Measurements from ENCODE around the gene ABCG1. TPM values are rescaled to one million over a fixed set of nuclear protein-coding genes. Genes with fewer than 3 reads are reported as not detected.

Gene ABCG1
- total and polyA plus RNA-seq, 5 donors from 2014 or later: 17.0 to 86.3 (median 24.3) TPM

- ATAC-seq (ENCODE audit: low read depth in 2 of 2) (no peak), DNase-seq (no peak)
- Mint-ChIP-seq H3K27ac (peak overlapping the region; percentile 47 to 66 (median 62)), H3K36me3 (peaks cover 8% of the 10 kb centered on the region), H3K9me3 (no peaks in the 10 kb centered on the region), H3K27me3 (no peaks in the 10 kb centered on the region), H3K4me1 (peaks cover 11 to 48% (median 26%) of the 10 kb centered on the region in 4 donors), H3K4me3 (peak overlapping the region in 2 of 4 donors; percentile 28 to 44)
- no peaks in the 10 kb centered on the region for H3K27me3 ChIP-seq (ENCODE audit: control insufficient read depth, insufficient read depth, low read length)
- no peaks in the 10 kb centered on the region for H3K9me3 ChIP-seq (ENCODE audit: control insufficient read depth in 2 of 2, low read length in 2 of 2)
- H3K36me3 ChIP-seq (ENCODE audit: control insufficient read depth, insufficient read depth, low read length): peaks cover 5% of the 10 kb centered on the region
- no peak overlapping the region for H3K4me3 ChIP-seq (ENCODE audit: low read depth, low read length)
- H3K27ac ChIP-seq (ENCODE audit: insufficient read depth, low read length, poor library complexity, severe bottlenecking): no peak overlapping the region
- peaks cover 31% of the 10 kb centered on the region for H3K4me1 ChIP-seq (ENCODE audit: control insufficient read depth, insufficient read depth, low read length, poor library complexity, severe bottlenecking)
Observed at GRCh38 chr21:42264245-42265195, 45.6 kb downstream of the ABCG1 start.

DNA sequence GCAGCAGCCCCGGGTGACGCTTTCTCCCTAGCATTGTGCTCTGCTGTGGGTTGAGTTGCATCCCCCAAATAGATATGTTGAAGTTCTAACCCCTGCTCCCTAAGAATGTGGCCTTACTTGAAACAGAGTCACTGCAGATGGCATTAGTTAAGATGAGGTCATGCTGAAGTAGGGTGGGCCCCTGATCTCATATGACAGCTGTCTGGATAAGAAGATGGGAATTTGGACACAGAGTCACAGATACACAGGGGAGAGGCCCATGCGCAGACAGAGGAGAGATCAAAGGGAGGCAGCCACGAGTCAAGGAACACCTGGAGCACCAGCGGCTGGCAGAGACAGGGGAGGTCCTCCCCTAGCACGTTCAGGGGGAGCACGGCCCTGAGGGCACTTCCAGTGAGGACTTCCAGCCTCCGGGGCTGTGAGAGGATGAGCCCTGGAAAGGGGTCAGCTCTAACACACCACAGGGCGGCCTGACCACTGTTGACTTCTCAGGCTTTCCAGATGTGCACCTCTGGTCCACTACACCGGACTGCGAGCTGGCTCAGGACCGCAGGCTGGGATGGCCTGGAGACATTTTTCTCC lies 46.4 kb downstream of the ABCG1 start:
- Histone ChIP-seq H3K27ac (ENCODE audit: insufficient read depth, low read length, poor library complexity, severe bottlenecking) (no peak overlapping the region), H3K4me3 (ENCODE audit: low read depth, low read length) (no peak overlapping the region), H3K4me1 (ENCODE audit: control insufficient read depth, insufficient read depth, low read length, poor library complexity, severe bottlenecking) (peaks cover 31% of the 10 kb centered on the region), H3K9me3 (ENCODE audit: control insufficient read depth in 2 of 2, low read length in 2 of 2) (no peaks in the 10 kb centered on the region), H3K27me3 (ENCODE audit: control insufficient read depth, insufficient read depth, low read length) (no peaks in the 10 kb centered on the region), H3K36me3 (ENCODE audit: control insufficient read depth, insufficient read depth, low read length) (peaks cover 5% of the 10 kb centered on the region)
- peak overlapping the region in 2 of 3 donors; percentile 48 to 62 for H3K27ac Mint-ChIP-seq
- no peaks in the 10 kb centered on the region for H3K27me3 Mint-ChIP-seq
- peaks cover 8% of the 10 kb centered on the region for H3K36me3 Mint-ChIP-seq
- no peak for ATAC-seq (ENCODE audit: low read depth in 2 of 2)
- peak overlapping the region in 1 of 4 donors; percentile 44 for H3K4me3 Mint-ChIP-seq
- peaks cover 11 to 47% (median 27%) of the 10 kb centered on the region in 4 donors for H3K4me1 Mint-ChIP-seq
- H3K9me3 Mint-ChIP-seq: no peaks in the 10 kb centered on the region
- DNase-seq: no peak

GRCh38 chr21:42266971-42267556 lies 48.1 kb downstream of the ABCG1 start:
- Mint-ChIP-seq H3K9me3 (no peaks in the 10 kb centered on the region), H3K27me3 (no peaks in the 10 kb centered on the region), H3K4me3 (peak overlapping the region in 2 of 4 donors; percentile 44 to 62)

GRCh38 chr21:42269386-42269785 lies 50.4 kb downstream of the ABCG1 start:
- Histone ChIP-seq H3K27ac (ENCODE audit: insufficient read depth, low read length, poor library complexity, severe bottlenecking) (no peak overlapping the region), H3K36me3 (ENCODE audit: control insufficient read depth, insufficient read depth, low read length) (peaks cover 27% of the 10 kb centered on the region), H3K9me3 (ENCODE audit: control insufficient read depth in 2 of 2, low read length in 2 of 2) (no peaks in the 10 kb centered on the region), H3K27me3 (ENCODE audit: control insufficient read depth, insufficient read depth, low read length) (no peaks in the 10 kb centered on the region), H3K4me1 (ENCODE audit: control insufficient read depth, insufficient read depth, low read length, poor library complexity, severe bottlenecking) (peaks cover 31% of the 10 kb centered on the region), H3K4me3 (ENCODE audit: low read depth, low read length) (no peak overlapping the region)
- Mint-ChIP-seq H3K9me3 (no peaks in the 10 kb centered on the region), H3K36me3 (peaks cover 11% of the 10 kb centered on the region), H3K4me3 (peak overlapping the region in 3 of 4 donors; percentile 24 to 56 (median 27)), H3K4me1 (peaks cover 11 to 41% (median 25%) of the 10 kb centered on the region in 4 donors), H3K27ac (peak overlapping the region; percentile 44 to 94 (median 63)), H3K27me3 (no peaks in the 10 kb centered on the region)
- no peak for ATAC-seq (ENCODE audit: low read depth in 2 of 2)
- DNase-seq: no peak

More at GRCh38 chr21:42266971-42267556, 48.1 kb downstream of the ABCG1 start:
- H3K4me1 Mint-ChIP-seq: peaks cover 11 to 48% (median 29%) of the 10 kb centered on the region in 4 donors
- H3K27ac Mint-ChIP-seq: peak overlapping the region; percentile 83 to 96 (median 91)
- H3K36me3 ChIP-seq (ENCODE audit: control insufficient read depth, insufficient read depth, low read length): peaks cover 8% of the 10 kb centered on the region
- DNase-seq: no peak
- no peak overlapping the region for H3K4me3 ChIP-seq (ENCODE audit: low read depth, low read length)
- ATAC-seq (ENCODE audit: low read depth in 2 of 2): no peak
- H3K4me1 ChIP-seq (ENCODE audit: control insufficient read depth, insufficient read depth, low read length, poor library complexity, severe bottlenecking): peaks cover 31% of the 10 kb centered on the region
- H3K27me3 ChIP-seq (ENCODE audit: control insufficient read depth, insufficient read depth, low read length): no peaks in the 10 kb centered on the region
- H3K9me3 ChIP-seq (ENCODE audit: control insufficient read depth in 2 of 2, low read length in 2 of 2): no peaks in the 10 kb centered on the region
- no peak overlapping the region for H3K27ac ChIP-seq (ENCODE audit: insufficient read depth, low read length, poor library complexity, severe bottlenecking)
- H3K36me3 Mint-ChIP-seq: peaks cover 14% of the 10 kb centered on the region

- no peak for DNase-seq
- peaks cover 11 to 35% (median 20%) of the 10 kb centered on the region in 4 donors for H3K4me1 Mint-ChIP-seq
- Histone ChIP-seq H3K27ac (ENCODE audit: insufficient read depth, low read length, poor library complexity, severe bottlenecking) (no peak overlapping the region), H3K9me3 (ENCODE audit: control insufficient read depth in 2 of 2, low read length in 2 of 2) (no peaks in the 10 kb centered on the region), H3K27me3 (ENCODE audit: control insufficient read depth, insufficient read depth, low read length) (no peaks in the 10 kb centered on the region), H3K4me1 (ENCODE audit: control insufficient read depth, insufficient read depth, low read length, poor library complexity, severe bottlenecking) (peaks cover 31% of the 10 kb centered on the region), H3K4me3 (ENCODE audit: low read depth, low read length) (no peak overlapping the region), H3K36me3 (ENCODE audit: control insufficient read depth, insufficient read depth, low read length) (peaks cover 36% of the 10 kb centered on the region)
- peak overlapping the region in 2 of 3 donors; percentile 13 to 75 for H3K27ac Mint-ChIP-seq
- H3K27me3 Mint-ChIP-seq: no peaks in the 10 kb centered on the region
- peaks cover 11% of the 10 kb centered on the region for H3K36me3 Mint-ChIP-seq
- H3K4me3 Mint-ChIP-seq: no peak overlapping the region
- H3K9me3 Mint-ChIP-seq: no peaks in the 10 kb centered on the region
- no peak for ATAC-seq (ENCODE audit: low read depth in 2 of 2)
Observed at GRCh38 chr21:42271065-42271464, 52.1 kb downstream of the ABCG1 start.

DNA sequence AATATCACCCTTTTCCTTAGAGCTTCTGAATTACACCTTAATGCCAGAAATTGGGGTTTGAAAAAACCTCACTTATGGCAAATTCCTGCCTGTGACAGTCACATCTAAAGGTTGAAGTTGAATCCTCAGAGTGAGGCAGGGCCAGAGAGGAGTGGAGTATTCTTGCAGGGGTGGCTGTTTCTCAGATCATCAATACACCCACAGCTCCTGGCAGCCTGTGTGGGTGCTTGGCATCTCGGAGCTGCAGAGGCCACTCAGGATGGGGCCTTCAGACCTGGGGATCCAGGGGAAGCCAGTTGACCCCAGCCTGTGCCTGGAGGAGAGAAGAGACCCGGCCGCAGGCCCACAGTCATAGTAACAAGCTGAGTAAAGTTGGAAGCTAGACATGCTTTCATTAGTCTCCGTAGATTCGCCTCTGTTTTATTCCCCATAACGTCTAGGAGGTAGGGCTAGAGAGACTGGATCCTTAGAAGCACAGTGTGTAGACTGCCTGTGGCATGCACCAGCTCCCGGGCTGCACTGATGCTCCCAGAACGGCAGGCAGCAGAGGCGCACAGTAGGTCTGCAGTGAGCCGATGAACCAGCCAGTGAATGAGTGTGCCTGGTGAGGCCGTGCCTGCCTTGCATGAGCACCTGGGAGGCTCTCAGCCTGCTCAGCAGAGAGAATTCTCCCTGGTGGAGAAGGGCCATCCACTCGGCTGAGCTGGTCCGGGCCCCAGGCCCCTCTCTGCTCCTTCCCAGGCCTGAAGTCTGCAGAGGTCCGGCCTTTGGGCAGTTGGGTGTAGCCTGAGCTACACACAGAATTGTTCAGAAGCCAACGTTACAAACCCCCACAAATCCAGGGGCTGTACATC lies 53.4 kb downstream of the ABCG1 start:
- DNase-seq: no peak
- no peaks in the 10 kb centered on the region for H3K27me3 Mint-ChIP-seq
- peaks cover 43% of the 10 kb centered on the region for H3K36me3 ChIP-seq (ENCODE audit: control insufficient read depth, insufficient read depth, low read length)

More for the DNA sequence above, 53.4 kb downstream of the ABCG1 start:
- no peak overlapping the region for H3K4me3 ChIP-seq (ENCODE audit: low read depth, low read length)
- ATAC-seq (ENCODE audit: low read depth in 2 of 2): no peak
- H3K9me3 Mint-ChIP-seq: no peaks in the 10 kb centered on the region
- H3K27ac ChIP-seq (ENCODE audit: insufficient read depth, low read length, poor library complexity, severe bottlenecking): no peak overlapping the region
- no peak overlapping the region for H3K4me3 Mint-ChIP-seq
- no peak overlapping the region for H3K27ac Mint-ChIP-seq
- no peaks in the 10 kb centered on the region for H3K9me3 ChIP-seq (ENCODE audit: control insufficient read depth in 2 of 2, low read length in 2 of 2)
- H3K27me3 ChIP-seq (ENCODE audit: control insufficient read depth, insufficient read depth, low read length): no peaks in the 10 kb centered on the region
- H3K4me1 ChIP-seq (ENCODE audit: control insufficient read depth, insufficient read depth, low read length, poor library complexity, severe bottlenecking): peaks cover 20% of the 10 kb centered on the region
- peaks cover 17% of the 10 kb centered on the region for H3K36me3 Mint-ChIP-seq
- peaks cover 0 to 24% (median 12%) of the 10 kb centered on the region in 4 donors for H3K4me1 Mint-ChIP-seq

Data from CD4-positive, CD25-positive, alpha-beta regulatory T cell (primary cell).